A549 (cell line): ENCODE measurements around the gene TSKU. TPM values are rescaled to one million over a fixed set of nuclear protein-coding genes. Genes with fewer than 3 reads are reported as not detected.

Source experiments
- ATAC-seq, 2 experiments: fragments of 200-7000 bp in 1 of 2; fragments of >200 bp in 1 of 2; cut with Nextera tagmentation in 1 of 2; cut with Tn5 transposase in 1 of 2; 3 replicates each; pipeline versions ENCODE4 v1.8.0 to v1.9.1; 2018 to 2020; ENCODE audit warnings: mild to moderate bottlenecking in 1 of 2, moderate library complexity in 1 of 2
- CTCF ChIA-PET: fragments of 300-600 bp; sonication (Branson Sonifier 250); formaldehyde crosslinking; extraction: SDS; loops from one replicate; lab custom pipeline; 2021; ENCODE audit warnings: antibody characterized with exemption, inconsistent platforms; lab: Yijun Ruan, JAX
- POLR2A ChIA-PET: fragments of 350-600 bp; formaldehyde crosslinking; extraction: SDS; loops from one replicate; lab custom pipeline; 2021; ENCODE audit warnings: antibody characterized with exemption, inconsistent platforms; lab: Yijun Ruan, JAX
- DNase-seq, 2 experiments: peaks; one replicate each; pipeline versions ENCODE4 v3.0.0 to v3.0.0-alpha.2; 2011 to 2016; ENCODE audit warnings: low read depth in 1 of 2, low spot score in 1 of 2
- FAIRE-seq: peaks from 2 replicates; lab custom pipeline; 2011; peaks lifted over from hg19 to GRCh38; lab: Jason Lieb, UNC
- H3K27ac ChIP-seq, 2 experiments: fragments of >200 bp; sonication (Bioruptor Twin); formaldehyde crosslinking; 3 replicates each; pipeline ENCODE4 v1.5.1; 2016 to 2017
- H3K4me1 ChIP-seq: fragments of >200 bp; sonication (Bioruptor Twin); formaldehyde crosslinking; 3 replicates; pipeline ENCODE4 v1.6.1; 2016
- H3K4me2 ChIP-seq: fragments of >200 bp; sonication (Bioruptor Twin); formaldehyde crosslinking; 3 replicates; pipeline ENCODE4 v1.6.1; 2016
- H3K4me3 ChIP-seq: fragments of >200 bp; sonication (Bioruptor Twin); formaldehyde crosslinking; 3 replicates; pipeline ENCODE4 v1.5.1; 2016
- H3K9me3 ChIP-seq: fragments of >200 bp; sonication (Bioruptor Twin); formaldehyde crosslinking; 3 replicates; pipeline ENCODE4 v1.6.1; 2016
- CEBPB ChIP-seq, 2 experiments: fragments of >200 bp in 1 of 2; sonication (Bioruptor Twin) in 1 of 2; formaldehyde crosslinking in 1 of 2; IDR thresholded peaks; 2 replicates each; pipeline ENCODE4 v1.6.1; 2012 to 2016
- EHF ChIP-seq: fragments of 250-450 bp; sonication (Bioruptor Pico); IDR thresholded peaks from 2 replicates; pipeline ENCODE4 v1.5.0; 2020; ENCODE audit warnings: mild to moderate bottlenecking
- EHMT2 ChIP-seq: fragments of 200-600 bp; sonication (generic); IDR thresholded peaks from 2 replicates; pipeline ENCODE4 v1.6.1; 2016; ENCODE audit warnings: antibody characterized with exemption, low read depth, mild to moderate bottlenecking, moderate library complexity
- ELK1 ChIP-seq: fragments of 150-350 bp; IDR thresholded peaks from 2 replicates; pipeline ENCODE4 v1.6.1; 2014; ENCODE audit warnings: low read depth, mild to moderate bottlenecking, low read length
- FOSB ChIP-seq: fragments of 250-450 bp; sonication (Bioruptor Pico); IDR thresholded peaks from 2 replicates; pipeline ENCODE4 v1.5.0; 2020; ENCODE audit warnings: mild to moderate bottlenecking, moderate library complexity
- GATA3 ChIP-seq: IDR thresholded peaks from 2 replicates; pipeline ENCODE4 v1.6.1; 2012; ENCODE audit warnings: borderline replicate concordance
- HES2 ChIP-seq: fragments of >200 bp; sonication (Bioruptor Twin); formaldehyde crosslinking; IDR thresholded peaks from 2 replicates; pipeline ENCODE4 v1.6.1; 2016
- JUN ChIP-seq, 2 experiments: fragments of >200 bp; sonication (Bioruptor Twin); formaldehyde crosslinking; IDR thresholded peaks; 2 replicates in 1 of 2; 3 replicates in 1 of 2; pipeline ENCODE4 v1.6.1; 2016 to 2017
- MAFK ChIP-seq: fragments of 450-650 bp; IDR thresholded peaks from 2 replicates; pipeline ENCODE4 v1.6.1; 2014; ENCODE audit not compliant: partially characterized antibody
- MYC ChIP-seq: IDR thresholded peaks from 2 replicates; pipeline ENCODE4 v1.6.1; 2012; ENCODE audit warnings: mild to moderate bottlenecking, inconsistent platforms, low read length, improper control_type of control experiment, borderline replicate concordance
- NFE2L2 ChIP-seq: fragments of 150-350 bp; conservative IDR thresholded peaks from 2 replicates; pipeline ENCODE4 v1.6.1; 2014; ENCODE audit warnings: low read length
- NR3C1 ChIP-seq: fragments of >200 bp; sonication (Bioruptor Twin); formaldehyde crosslinking; IDR thresholded peaks from 3 replicates; pipeline ENCODE4 v1.6.1; 2017
- PHF8 ChIP-seq: fragments of 200-600 bp; sonication (generic); IDR thresholded peaks from 2 replicates; pipeline ENCODE4 v1.6.1; 2016; ENCODE audit warnings: low read depth, mild to moderate bottlenecking, antibody characterized with exemption, moderate library complexity, borderline replicate concordance
- RAD21 ChIP-seq, 2 experiments: fragments of >200 bp in 1 of 2; sonication (Bioruptor Twin) in 1 of 2; formaldehyde crosslinking in 1 of 2; IDR thresholded peaks in 1 of 2; conservative IDR thresholded peaks in 1 of 2; 2 replicates in 1 of 2; 3 replicates in 1 of 2; pipeline ENCODE4 v1.6.1; 2012 to 2018; ENCODE audit warnings: inconsistent platforms in 1 of 2
- RCOR1 ChIP-seq: fragments of 150-350 bp; IDR thresholded peaks from 2 replicates; pipeline ENCODE4 v1.6.1; 2014; ENCODE audit warnings: antibody characterized with exemption, low read length, low read depth
- RNF2 ChIP-seq: fragments of 200-600 bp; sonication (generic); IDR thresholded peaks from 2 replicates; pipeline ENCODE4 v1.6.1; 2016; ENCODE audit warnings: low read depth, mild to moderate bottlenecking, antibody characterized with exemption, moderate library complexity, borderline replicate concordance
- SMC3 ChIP-seq: fragments of >200 bp; sonication (Bioruptor Twin); formaldehyde crosslinking; IDR thresholded peaks from 3 replicates; pipeline ENCODE4 v1.6.1; 2018; ENCODE audit warnings: inconsistent platforms
- ZFP36 ChIP-seq: fragments of 450-650 bp; IDR thresholded peaks from 2 replicates; pipeline ENCODE4 v1.6.1; 2014; ENCODE audit warnings: borderline replicate concordance; ENCODE audit not compliant: partially characterized antibody
- WGBS: methylation state at CpG from one replicate; pipeline ENCODE4 v1.1.6; 2017; ENCODE audit errors: missing lambda C conversion rate; 5-methylcytosine and 5-hydroxymethylcytosine counted together
- polyA plus RNA-seq, 4 experiments: library from polyadenylated mRNA; depleted of rRNA in 3 of 4; stranded (reverse); fragments of >200 nt; fragmentation: RNase III in 1 of 4; extraction: RNeasy Plus Mini Kit Qiagen cat#74134 plus additional on column Dnase treatment in 1 of 4; gene quantifications; 2 replicates in 3 of 4; 3 replicates in 1 of 4; pipeline ENCODE4 v1.2.3, GENCODE V29; 2011 to 2017
- TF ChIP-seq, protein P1 (sequence below): IDR thresholded peaks from 2 replicates; pipeline ENCODE4 v1.6.1; 2012
- TF ChIP-seq, protein P2 (sequence below): fragments of 450-650 bp; IDR thresholded peaks from 2 replicates; pipeline ENCODE4 v1.6.1; 2014; ENCODE audit warnings: antibody characterized with exemption
- TF ChIP-seq, protein P3 (sequence below): fragments of 250-450 bp; sonication (Bioruptor Pico); IDR thresholded peaks from 2 replicates; pipeline ENCODE4 v1.5.0; 2020; ENCODE audit warnings: low read depth, mild to moderate bottlenecking, moderate library complexity
- TF ChIP-seq, protein P4 (sequence below): fragments of >200 bp; sonication (Bioruptor Twin); formaldehyde crosslinking; IDR thresholded peaks from 3 replicates; pipeline ENCODE4 v1.5.1; 2016

TSKU gene
- polyA plus RNA-seq, 2 of the 4 experiments (the other 2 are of a cell fraction): 164 to 171 TPM

- ChIA-PET POLR2A (interaction anchor here (1.0 to 3.0 kb wide), 5 partner anchors 8 to 26 kb away, joined by 3 to 19 read pairs (median 3); partner anchors contain the start of gene TSKU), CTCF (interaction anchor here (0.8 to 12.9 kb wide), 10 partner anchors 8 to 42 kb away, joined by 3 to 78 read pairs (median 6); no protein-coding TSS in a partner anchor)
- FAIRE-seq: no peak
- no peaks in the 10 kb centered on the region for H3K9me3 ChIP-seq
- TF ChIP-seq MAFK: peak; percentile 82
- TF ChIP-seq, protein P1, sequence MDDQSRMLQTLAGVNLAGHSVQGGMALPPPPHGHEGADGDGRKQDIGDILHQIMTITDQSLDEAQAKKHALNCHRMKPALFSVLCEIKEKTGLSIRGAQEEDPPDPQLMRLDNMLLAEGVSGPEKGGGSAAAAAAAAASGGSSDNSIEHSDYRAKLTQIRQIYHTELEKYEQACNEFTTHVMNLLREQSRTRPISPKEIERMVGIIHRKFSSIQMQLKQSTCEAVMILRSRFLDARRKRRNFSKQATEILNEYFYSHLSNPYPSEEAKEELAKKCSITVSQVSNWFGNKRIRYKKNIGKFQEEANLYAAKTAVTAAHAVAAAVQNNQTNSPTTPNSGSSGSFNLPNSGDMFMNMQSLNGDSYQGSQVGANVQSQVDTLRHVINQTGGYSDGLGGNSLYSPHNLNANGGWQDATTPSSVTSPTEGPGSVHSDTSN: no peak
- WGBS: 88% methylated on average over 2 of the region's 2 CpGs
- no peak for DNase-seq
- H3K27ac ChIP-seq: peak overlapping the region; percentile 29 to 97; a peak in 5 of 6 replicates
- no peak overlapping the region for H3K4me2 ChIP-seq
- no peak overlapping the region for H3K4me3 ChIP-seq
- peaks cover 63% of the 10 kb centered on the region for H3K4me1 ChIP-seq
- ATAC-seq: no peak
Observed at GRCh38 chr11:76761718-76762355, 21.3 kb upstream of the TSKU start.

DNA sequence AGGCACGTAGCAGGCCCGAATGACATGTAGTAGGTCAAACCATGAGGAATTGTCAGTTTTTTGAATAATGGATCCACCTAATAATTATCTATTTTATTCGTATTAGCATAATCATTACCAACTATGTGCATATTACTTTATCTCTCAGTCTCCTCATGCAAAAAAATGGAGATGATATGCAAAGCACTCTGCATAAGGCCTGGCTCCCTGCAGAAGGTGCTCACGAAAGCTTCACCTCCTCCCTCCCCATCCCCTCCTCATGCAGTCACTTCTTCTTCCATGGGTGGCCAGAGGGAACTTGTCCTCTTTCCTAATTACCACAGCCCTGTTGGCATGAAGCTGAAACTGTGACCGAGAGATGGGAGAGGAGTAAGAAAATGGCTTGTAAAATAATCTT lies 20.8 kb upstream of the TSKU start:
- CTCF ChIA-PET: interaction anchor here (0.9 to 12.9 kb wide), 6 partner anchors 9 to 40 kb away, joined by 3 to 78 read pairs (median 6); no protein-coding TSS in a partner anchor
- DNase-seq (no peak), ATAC-seq (no peak), FAIRE-seq (no peak)
- POLR2A ChIA-PET: interaction anchor here (1.1 to 3.0 kb wide), 3 partner anchors 8 to 27 kb away, joined by 3 to 19 read pairs (median 3); no protein-coding TSS in a partner anchor
- WGBS: 92% methylated on average over 5 of the region's 5 CpGs
- H3K4me1 ChIP-seq: peaks cover 68% of the 10 kb centered on the region
- H3K9me3 ChIP-seq: no peaks in the 10 kb centered on the region
- peak overlapping the region; percentile 97 to 100 for H3K27ac ChIP-seq
- no peak for TF ChIP-seq NR3C1
- TF ChIP-seq JUN (IDR thresholded peaks at IDR 0.05): no peak
- no peak for TF ChIP-seq GATA3
- TF ChIP-seq ELK1: no peak
- TF ChIP-seq FOSB (CRISPR knock-in tag): no peak
- no peak for TF ChIP-seq MYC
- TF ChIP-seq NFE2L2: no peak
- TF ChIP-seq RCOR1: no peak
- TF ChIP-seq MAFK: no peak
- no peak for TF ChIP-seq ZFP36
- TF ChIP-seq, protein P2, sequence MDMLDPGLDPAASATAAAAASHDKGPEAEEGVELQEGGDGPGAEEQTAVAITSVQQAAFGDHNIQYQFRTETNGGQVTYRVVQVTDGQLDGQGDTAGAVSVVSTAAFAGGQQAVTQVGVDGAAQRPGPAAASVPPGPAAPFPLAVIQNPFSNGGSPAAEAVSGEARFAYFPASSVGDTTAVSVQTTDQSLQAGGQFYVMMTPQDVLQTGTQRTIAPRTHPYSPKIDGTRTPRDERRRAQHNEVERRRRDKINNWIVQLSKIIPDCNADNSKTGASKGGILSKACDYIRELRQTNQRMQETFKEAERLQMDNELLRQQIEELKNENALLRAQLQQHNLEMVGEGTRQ: no peak
- TF ChIP-seq, protein P3, sequence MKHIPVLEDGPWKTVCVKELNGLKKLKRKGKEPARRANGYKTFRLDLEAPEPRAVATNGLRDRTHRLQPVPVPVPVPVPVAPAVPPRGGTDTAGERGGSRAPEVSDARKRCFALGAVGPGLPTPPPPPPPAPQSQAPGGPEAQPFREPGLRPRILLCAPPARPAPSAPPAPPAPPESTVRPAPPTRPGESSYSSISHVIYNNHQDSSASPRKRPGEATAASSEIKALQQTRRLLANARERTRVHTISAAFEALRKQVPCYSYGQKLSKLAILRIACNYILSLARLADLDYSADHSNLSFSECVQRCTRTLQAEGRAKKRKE (CRISPR knock-in tag): no peak
- TF ChIP-seq EHMT2: no peak
- no peak for TF ChIP-seq HES2
- peak overlapping the region; percentile 95; the same call in 1 of the 3 replicates for H3K4me2 ChIP-seq
- H3K4me3 ChIP-seq: no peak overlapping the region

DNA sequence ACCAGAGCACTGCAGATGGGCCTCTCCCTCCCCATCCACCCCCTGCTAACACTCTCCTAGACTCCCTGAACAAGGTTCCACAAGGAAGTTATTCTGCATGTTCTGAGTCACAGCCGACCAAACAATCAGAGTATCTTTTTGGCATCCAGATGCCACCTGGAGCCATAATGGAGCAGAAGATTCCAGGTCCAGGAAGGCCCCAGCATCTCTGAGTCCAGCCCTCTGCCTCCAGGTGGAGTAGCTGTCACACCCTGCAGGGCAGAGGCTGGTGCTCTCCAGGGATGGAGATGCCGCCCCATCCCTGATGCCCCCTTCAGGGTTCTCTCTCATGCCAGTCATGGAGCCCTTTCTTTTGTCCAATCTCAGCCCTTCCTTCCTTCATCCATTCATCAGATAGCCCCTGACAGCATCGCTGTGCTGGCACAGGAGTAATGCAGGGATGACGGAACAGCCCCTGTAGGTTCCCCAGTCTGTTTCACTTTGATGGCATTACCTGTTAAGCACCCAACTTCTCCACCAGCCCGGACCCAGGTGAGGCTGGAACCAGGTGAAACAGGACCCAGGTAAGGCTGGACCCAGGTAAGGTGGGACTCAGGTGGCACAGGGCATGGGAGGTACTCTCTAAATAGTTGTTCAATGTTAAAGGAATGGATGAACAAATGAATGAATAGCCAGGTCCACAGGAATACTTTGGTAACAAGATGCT lies 20.1 kb upstream of the TSKU start:
- WGBS: 80% methylated on average over 5 of the region's 5 CpGs
- CTCF ChIA-PET: interaction anchor here (1.3 to 12.9 kb wide), 3 partner anchors 27 to 36 kb away, joined by 5 to 78 read pairs (median 20); no protein-coding TSS in a partner anchor

More for the DNA sequence above, 20.1 kb upstream of the TSKU start:
- Histone ChIP-seq H3K4me2 (peak overlapping the region; percentile 95), H3K4me1 (peaks cover 75% of the 10 kb centered on the region), H3K4me3 (no peak overlapping the region), H3K27ac (peak overlapping the region; percentile 97 to 100)
- ATAC-seq (peak in 1 of 2 experiments; percentile 46; a peak in 4 of 6 replicates), FAIRE-seq (no peak), DNase-seq (no peak)
- POLR2A ChIA-PET: interaction anchor here (1.1 to 1.5 kb wide), 3 partner anchors 10 to 22 kb away, joined by 3 to 6 read pairs (median 5); partner anchors contain the start of gene TSKU
- TF ChIP-seq EHF: no peak
- no peak for TF ChIP-seq PHF8
- no peak for TF ChIP-seq CEBPB (IDR thresholded peaks at IDR 0.05)
- TF ChIP-seq SMC3: peak; percentile 22; the same call in 1 of the 3 replicates
- TF ChIP-seq JUN (IDR thresholded peaks at IDR 0.05): peak in 1 of 2 experiments; percentile 20; a peak in 1 of 5 replicates
- no peak for TF ChIP-seq RNF2
- TF ChIP-seq, protein P4, sequence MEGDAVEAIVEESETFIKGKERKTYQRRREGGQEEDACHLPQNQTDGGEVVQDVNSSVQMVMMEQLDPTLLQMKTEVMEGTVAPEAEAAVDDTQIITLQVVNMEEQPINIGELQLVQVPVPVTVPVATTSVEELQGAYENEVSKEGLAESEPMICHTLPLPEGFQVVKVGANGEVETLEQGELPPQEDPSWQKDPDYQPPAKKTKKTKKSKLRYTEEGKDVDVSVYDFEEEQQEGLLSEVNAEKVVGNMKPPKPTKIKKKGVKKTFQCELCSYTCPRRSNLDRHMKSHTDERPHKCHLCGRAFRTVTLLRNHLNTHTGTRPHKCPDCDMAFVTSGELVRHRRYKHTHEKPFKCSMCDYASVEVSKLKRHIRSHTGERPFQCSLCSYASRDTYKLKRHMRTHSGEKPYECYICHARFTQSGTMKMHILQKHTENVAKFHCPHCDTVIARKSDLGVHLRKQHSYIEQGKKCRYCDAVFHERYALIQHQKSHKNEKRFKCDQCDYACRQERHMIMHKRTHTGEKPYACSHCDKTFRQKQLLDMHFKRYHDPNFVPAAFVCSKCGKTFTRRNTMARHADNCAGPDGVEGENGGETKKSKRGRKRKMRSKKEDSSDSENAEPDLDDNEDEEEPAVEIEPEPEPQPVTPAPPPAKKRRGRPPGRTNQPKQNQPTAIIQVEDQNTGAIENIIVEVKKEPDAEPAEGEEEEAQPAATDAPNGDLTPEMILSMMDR: peak; percentile 16; the same call in 1 of the 3 replicates
- peak; percentile 49 to 51; a peak in 4 of 5 replicates for TF ChIP-seq RAD21 (conservative IDR thresholded peaks at IDR 0.05 in 1 of 2, IDR thresholded peaks at IDR 0.05 in 1 of 2)
- TF ChIP-seq, all 56 proteins: peak for 4
- no peaks in the 10 kb centered on the region for H3K9me3 ChIP-seq
